GM21737 (cell line): ENCODE measurements around the gene PPARGC1A.

Source experiments
- ATAC-seq: cut with Tn5 transposase; IDR thresholded peaks from one replicate; pipeline ENCODE4 v1.9.1; 2021; ENCODE audit warnings: mild to moderate bottlenecking, moderate library complexity; ENCODE audit not compliant: unreplicated experiment

PPARGC1A gene

GRCh38 chr4:23911675-23912455 is 22.0 kb upstream of the PPARGC1A start:
- ATAC-seq: no peak

GRCh38 chr4:23909671-23910070 is 19.8 kb upstream of the PPARGC1A start:
- no peak for ATAC-seq

GRCh38 chr4:23906839-23907238 is 17.0 kb upstream of the PPARGC1A start:
- no peak for ATAC-seq

GRCh38 chr4:23904639-23905071 is 14.8 kb upstream of the PPARGC1A start:
- no peak for ATAC-seq

GRCh38 chr4:23903859-23904438 is 14.1 kb upstream of the PPARGC1A start:
- ATAC-seq: no peak

- ATAC-seq: no peak
These were observed 12.5 kb upstream of the PPARGC1A start for GRCh38 chr4:23902222-23902804.

- ATAC-seq: no peak
These were observed 10.8 kb upstream of the PPARGC1A start for GRCh38 chr4:23900636-23901035.

- ATAC-seq: no peak
These were observed 9.7 kb upstream of the PPARGC1A start for GRCh38 chr4:23899565-23899964.

- no peak for ATAC-seq
These were observed 7.8 kb upstream of the PPARGC1A start for GRCh38 chr4:23897564-23898109.

GRCh38 chr4:23894021-23894420 is 4.2 kb upstream of the PPARGC1A start:
- ATAC-seq: no peak

GRCh38 chr4:23891064-23891421 is 1.2 kb upstream of the PPARGC1A start:
- ATAC-seq: no peak

- no peak for ATAC-seq
These were observed 669 bp upstream of the PPARGC1A start for GRCh38 chr4:23890369-23891063.

GRCh38 chr4:23889391-23889790 is 456 bp downstream of the PPARGC1A start:
- no peak for ATAC-seq

- no peak for ATAC-seq
These were observed 1.2 kb downstream of the PPARGC1A start for GRCh38 chr4:23888421-23889319.

- ATAC-seq: no peak
These were observed 1.9 kb downstream of the PPARGC1A start for GRCh38 chr4:23887989-23888388.

GRCh38 chr4:23887173-23887572 is 2.7 kb downstream of the PPARGC1A start:
- no peak for ATAC-seq

GRCh38 chr4:23885943-23886590 is 3.8 kb downstream of the PPARGC1A start:
- ATAC-seq: no peak

- ATAC-seq: no peak
These were observed 5.1 kb downstream of the PPARGC1A start for GRCh38 chr4:23884741-23885140.

- no peak for ATAC-seq
These were observed 5.6 kb downstream of the PPARGC1A start for GRCh38 chr4:23884261-23884660.

GRCh38 chr4:23882976-23883531 is 6.8 kb downstream of the PPARGC1A start:
- no peak for ATAC-seq
